ENCODE data around the gene KCNH1. TPM values are rescaled to one million over a fixed set of nuclear protein-coding genes. Genes with fewer than 3 reads are reported as not detected.

KCNH1 gene
- total and polyA plus RNA-seq, 4 donors, result 0.02 to 0.31 TPM; not detected in 2

GRCh38 chr1:210900079-210900478, 233.9 kb downstream of the KCNH1 start:
- TF ChIP-seq CTCF (IDR thresholded peaks at IDR 0.05; ENCODE audit: control extremely low read depth, extremely low read depth), result no peak
- Histone ChIP-seq H3K27me3 (ENCODE audit: control insufficient read depth in 3 of 3, insufficient read depth in 3 of 3, low read length in 2 of 3) (no peaks in the 10 kb centered on the region), H3K9me3 (ENCODE audit: control insufficient read depth in 4 of 4, insufficient read depth in 3 of 4, low read length in 3 of 4) (no peaks in the 10 kb centered on the region), H3K27ac (ENCODE audit: low read depth in 1 of 2, low read length in 1 of 2) (no peak overlapping the region), H3K4me3 (no peak overlapping the region), H3K36me3 (ENCODE audit: control insufficient read depth in 4 of 4, insufficient read depth in 4 of 4, low read length in 4 of 4) (no peaks in the 10 kb centered on the region), H3K9ac (ENCODE audit: insufficient read depth in 1 of 2, low read length in 2 of 2) (no peak overlapping the region), H3K4me1 (ENCODE audit: control insufficient read depth in 5 of 5, insufficient read depth in 5 of 5, low read length in 5 of 5) (no peaks in the 10 kb centered on the region)
- WGBS, 2 donors, result 49 to 72% methylated on average over 2 of the region's 2 CpGs
- ATAC-seq (ENCODE audit: insufficient read depth, low FRiP score) (no peak), DNase-seq (no peak)

GRCh38 chr1:210899676-210900075, 234.3 kb downstream of the KCNH1 start:
- Histone ChIP-seq H3K36me3 (ENCODE audit: control insufficient read depth in 4 of 4, insufficient read depth in 4 of 4, low read length in 4 of 4) (no peaks in the 10 kb centered on the region), H3K27ac (ENCODE audit: low read depth in 1 of 2, low read length in 1 of 2) (no peak overlapping the region), H3K27me3 (ENCODE audit: control insufficient read depth in 3 of 3, insufficient read depth in 3 of 3, low read length in 2 of 3) (no peaks in the 10 kb centered on the region), H3K4me1 (ENCODE audit: control insufficient read depth in 5 of 5, insufficient read depth in 5 of 5, low read length in 5 of 5) (no peaks in the 10 kb centered on the region), H3K9ac (ENCODE audit: insufficient read depth in 1 of 2, low read length in 2 of 2) (no peak overlapping the region), H3K4me3 (no peak overlapping the region), H3K9me3 (ENCODE audit: control insufficient read depth in 4 of 4, insufficient read depth in 3 of 4, low read length in 3 of 4) (no peaks in the 10 kb centered on the region)
- no peak for ATAC-seq (ENCODE audit: insufficient read depth, low FRiP score)
- no peak for TF ChIP-seq CTCF (IDR thresholded peaks at IDR 0.05; ENCODE audit: control extremely low read depth, extremely low read depth)
- peak in 1 of 3 donors; percentile 12 for DNase-seq
- WGBS, 2 donors, result 55 to 72% methylated on average over 2 of the region's 2 CpGs

GRCh38 chr1:210898473-210898872, 235.5 kb downstream of the KCNH1 start:
- 87 to 89% methylated on average over 5 of the region's 5 CpGs for WGBS, 2 donors
- ATAC-seq (ENCODE audit: insufficient read depth, low FRiP score), result no peak
- no peaks in the 10 kb centered on the region for H3K27me3 ChIP-seq (ENCODE audit: control insufficient read depth in 3 of 3, insufficient read depth in 3 of 3, low read length in 2 of 3)
- no peak overlapping the region for H3K27ac ChIP-seq (ENCODE audit: low read depth in 1 of 2, low read length in 1 of 2)
- H3K9me3 ChIP-seq (ENCODE audit: control insufficient read depth in 4 of 4, insufficient read depth in 3 of 4, low read length in 3 of 4), result peaks cover 0 to 3% (median 0%) of the 10 kb centered on the region in 4 donors
- DNase-seq, result no peak
- no peaks in the 10 kb centered on the region for H3K4me1 ChIP-seq (ENCODE audit: control insufficient read depth in 5 of 5, insufficient read depth in 5 of 5, low read length in 5 of 5)
- TF ChIP-seq CTCF (IDR thresholded peaks at IDR 0.05; ENCODE audit: control extremely low read depth, extremely low read depth), result no peak
- H3K36me3 ChIP-seq (ENCODE audit: control insufficient read depth in 4 of 4, insufficient read depth in 4 of 4, low read length in 4 of 4), result no peaks in the 10 kb centered on the region
- no peak overlapping the region for H3K4me3 ChIP-seq
- H3K9ac ChIP-seq (ENCODE audit: insufficient read depth in 1 of 2, low read length in 2 of 2), result no peak overlapping the region

GRCh38 chr1:210883821-210884220, 250.1 kb downstream of the KCNH1 start:
- no peak overlapping the region for H3K4me3 ChIP-seq
- no peak for DNase-seq
- no peaks in the 10 kb centered on the region for H3K4me1 ChIP-seq (ENCODE audit: control insufficient read depth in 5 of 5, insufficient read depth in 5 of 5, low read length in 5 of 5)
- 61 to 70% methylated on average over 2 of the region's 2 CpGs for WGBS, 2 donors
- no peak for ATAC-seq (ENCODE audit: insufficient read depth, low FRiP score)
- no peaks in the 10 kb centered on the region for H3K27me3 ChIP-seq (ENCODE audit: control insufficient read depth in 3 of 3, insufficient read depth in 3 of 3, low read length in 2 of 3)
- TF ChIP-seq CTCF (IDR thresholded peaks at IDR 0.05; ENCODE audit: control extremely low read depth, extremely low read depth), result no peak
- H3K9ac ChIP-seq (ENCODE audit: insufficient read depth in 1 of 2, low read length in 2 of 2), result no peak overlapping the region
- no peaks in the 10 kb centered on the region for H3K36me3 ChIP-seq (ENCODE audit: control insufficient read depth in 4 of 4, insufficient read depth in 4 of 4, low read length in 4 of 4)
- H3K9me3 ChIP-seq (ENCODE audit: control insufficient read depth in 4 of 4, insufficient read depth in 3 of 4, low read length in 3 of 4), result peaks cover 0 to 4% (median 1%) of the 10 kb centered on the region in 4 donors
- no peak overlapping the region for H3K27ac ChIP-seq (ENCODE audit: low read depth in 1 of 2, low read length in 1 of 2)

All from lung (tissue), 12 donors.